IMR-90 (cell line): ENCODE data around the gene CEP170. TPM values are rescaled to one million over a fixed set of nuclear protein-coding genes. Genes with fewer than 3 reads are reported as not detected.

Source experiments
- ATAC-seq: fragments of 200-7000 bp; cut with Tn5 transposase; 2 replicates; pipeline ENCODE4 v1.9.1; 2020; ENCODE audit warnings: low read depth, mild to moderate bottlenecking, moderate library complexity
- BruUV-seq: library from RNA; stranded (reverse); fragments of 400-500 nt; replicated peaks from 2 replicates; lab custom pipeline; 2021; lab: Mats Ljungman, UMichigan
- CTCF ChIA-PET: fragments of 300-600 bp; formaldehyde crosslinking; extraction: SDS; loops from one replicate; lab custom pipeline; 2021; ENCODE audit warnings: antibody characterized with exemption; lab: Yijun Ruan, JAX
- POLR2A ChIA-PET: fragments of 300-600 bp; sonication (Branson Sonifier 250); formaldehyde crosslinking; loops from one replicate; lab custom pipeline; 2022; ENCODE audit warnings: antibody characterized with exemption; ENCODE audit not compliant: unreplicated experiment; lab: Charles Lee
- DNase-seq: peaks from one replicate; pipeline ENCODE4 v3.0.0; 2013
- H2AFZ ChIP-seq: replicated peaks from 2 replicates; pipeline ENCODE3; 2013; ENCODE audit warnings: low read length, mild to moderate bottlenecking; ENCODE audit not compliant: poor library complexity
- H2AK5ac ChIP-seq: 2 replicates; pipeline ENCODE4 v1.6.1; 2013; ENCODE audit warnings: low read depth, low read length, inconsistent platforms
- H2AK9ac ChIP-seq: replicated peaks from 2 replicates; pipeline ENCODE3; 2013; ENCODE audit warnings: mild to moderate bottlenecking, low read depth, low read length, moderate library complexity; ENCODE audit not compliant: poor library complexity
- H2BK120ac ChIP-seq: 2 replicates; pipeline ENCODE4 v1.6.1; 2013; ENCODE audit warnings: low read depth, low read length, inconsistent platforms
- H2BK15ac ChIP-seq: 3 replicates; pipeline ENCODE4 v1.6.1; 2013; ENCODE audit warnings: low read depth, low read length, inconsistent platforms
- H2BK20ac ChIP-seq: 2 replicates; pipeline ENCODE4 v1.6.1; 2013; ENCODE audit warnings: low read depth, mild to moderate bottlenecking, inconsistent platforms, low read length, moderate library complexity
- H2BK5ac ChIP-seq: 2 replicates; pipeline ENCODE4 v1.6.1; 2013; ENCODE audit warnings: mild to moderate bottlenecking, low read depth, low read length, inconsistent platforms; ENCODE audit not compliant: poor library complexity, severe bottlenecking
- H3K14ac ChIP-seq: replicated peaks from 2 replicates; pipeline ENCODE4 v1.6.1; 2013; ENCODE audit warnings: low read depth, low read length, inconsistent platforms
- H3K18ac ChIP-seq: 2 replicates; pipeline ENCODE4 v1.6.1; 2013; ENCODE audit warnings: low read depth, low read length, control low read depth
- H3K23ac ChIP-seq: 2 replicates; pipeline ENCODE4 v1.6.1; 2013; ENCODE audit warnings: low read depth, low read length, inconsistent platforms
- H3K27ac ChIP-seq: 2 replicates; pipeline ENCODE4 v1.5.1; 2013; ENCODE audit warnings: mild to moderate bottlenecking, control low read depth, low read length; ENCODE audit not compliant: insufficient read depth
- H3K27me3 ChIP-seq: 2 replicates; pipeline ENCODE4 v1.6.1; 2013; ENCODE audit warnings: low read length; ENCODE audit not compliant: control insufficient read depth, insufficient read depth
- H3K36me3 ChIP-seq: 2 replicates; pipeline ENCODE4 v1.6.1; 2013; ENCODE audit warnings: low read length, mixed read lengths; ENCODE audit not compliant: control insufficient read depth, insufficient read depth
- H3K4ac ChIP-seq: 2 replicates; pipeline ENCODE4 v1.6.1; 2013; ENCODE audit warnings: low read depth, low read length, inconsistent platforms
- H3K4me1 ChIP-seq: 2 replicates; pipeline ENCODE4 v1.6.1; 2013; ENCODE audit warnings: low read length, mixed read lengths; ENCODE audit not compliant: control insufficient read depth, insufficient read depth
- H3K4me2 ChIP-seq: 2 replicates; pipeline ENCODE4 v1.6.1; 2013; ENCODE audit warnings: low read depth, mild to moderate bottlenecking, control low read depth, low read length, moderate library complexity
- H3K4me3 ChIP-seq: 2 replicates; pipeline ENCODE4 v1.5.1; 2013; ENCODE audit warnings: low read depth, mild to moderate bottlenecking, control low read depth, low read length, moderate library complexity; ENCODE audit not compliant: insufficient read depth
- H3K56ac ChIP-seq: 2 replicates; pipeline ENCODE4 v1.6.1; 2013; ENCODE audit warnings: low read length, inconsistent platforms; ENCODE audit not compliant: insufficient read depth; ENCODE audit errors: extremely low read depth
- H3K79me1 ChIP-seq, 2 experiments: 2 replicates each; pipeline ENCODE4 v1.6.1; 2013; ENCODE audit warnings: low read length in 2 of 2, inconsistent platforms in 1 of 2, low read depth in 1 of 2
- H3K9ac ChIP-seq: 2 replicates; pipeline ENCODE4 v1.6.1; 2013; ENCODE audit warnings: low read depth, low read length, control low read depth
- H3K9me1 ChIP-seq: 2 replicates; pipeline ENCODE4 v1.6.1; 2013; ENCODE audit warnings: low read length, inconsistent platforms; ENCODE audit not compliant: insufficient read depth
- H3K9me3 ChIP-seq: 2 replicates; pipeline ENCODE4 v1.6.1; 2013; ENCODE audit warnings: low read length; ENCODE audit not compliant: control insufficient read depth, insufficient read depth
- H4K20me1 ChIP-seq: 2 replicates; pipeline ENCODE4 v1.6.1; 2013; ENCODE audit warnings: low read length, inconsistent platforms; ENCODE audit not compliant: insufficient read depth
- H4K5ac ChIP-seq: 2 replicates; pipeline ENCODE4 v1.6.1; 2013; ENCODE audit warnings: mild to moderate bottlenecking, low read depth, low read length, control low read depth
- H4K8ac ChIP-seq, 2 experiments: 2 replicates each; pipeline ENCODE4 v1.6.1; 2013; ENCODE audit warnings: low read depth in 2 of 2, low read length in 2 of 2, control low read depth in 1 of 2, inconsistent platforms in 1 of 2
- H4K91ac ChIP-seq: 2 replicates; pipeline ENCODE4 v1.6.1; 2013; ENCODE audit warnings: low read depth, low read length, inconsistent platforms; ENCODE audit not compliant: insufficient read depth
- MAZ ChIP-seq: IDR thresholded peaks from 2 replicates; pipeline ENCODE4 v1.6.1; 2012; ENCODE audit warnings: low read depth, mild to moderate bottlenecking, low read length, improper control_type of control experiment, moderate library complexity, borderline replicate concordance
- WGBS, 2 experiments: methylation state at CpG; one replicate each; pipeline versions ENCODE4 v1.1.5 to v1.1.7; 2013; ENCODE audit warnings: missing lambda C conversion rate in 2 of 2; ENCODE audit not compliant: insufficient read length in 1 of 2; ENCODE audit errors: extremely low coverage in 2 of 2; 5-methylcytosine and 5-hydroxymethylcytosine counted together
- dilution Hi-C: fragments of 300-500 bp; cut with HindIII; formaldehyde crosslinking; loops from one replicate; pipeline ENCODE4 v1.14.3; 2018; ENCODE audit warnings: low sequenced_read_pairs; ENCODE audit not compliant: unreplicated experiment
- in situ Hi-C: fragments of 300-500 bp; cut with MboI; formaldehyde crosslinking; loops from 3 replicates; pipeline ENCODE4 v1.14.3; 2019; ENCODE audit warnings: low sequenced_read_pairs, inconsistent platforms, mixed read lengths
- intact Hi-C: fragments of 100-400 bp; cut with micrococcal nuclease; formaldehyde crosslinking; loops from 2 replicates; pipeline ENCODE4 v1.10.0; 2022
- polyA plus RNA-seq, 3 experiments: library from polyadenylated mRNA; depleted of rRNA; stranded (reverse); fragments of >200 nt; gene quantifications; 2 replicates each; pipeline ENCODE4 v1.2.3, GENCODE V29; 2012; ENCODE audit warnings: low replicate concordance in 1 of 3
- total RNA-seq: library from RNA; depleted of rRNA; stranded (reverse); fragments of >200 nt; gene quantifications from 2 replicates; pipeline ENCODE4 v1.2.3, GENCODE V29; 2012

CEP170 gene
- total and polyA plus RNA-seq, 2 of the 4 experiments (the other 2 are of a cell fraction), result 65.8 to 151 TPM

GRCh38 chr1:243250102-243250501 lies 5.0 kb downstream of the CEP170 start:
- Histone ChIP-seq H3K9ac (no peak overlapping the region), H3K27me3 (no peaks in the 10 kb centered on the region), H3K27ac (no peak overlapping the region), H2BK5ac (no peak overlapping the region), H2BK15ac (no peak overlapping the region), H3K4me2 (no peak overlapping the region), H3K56ac (no peak overlapping the region), H3K18ac (no peak overlapping the region), H3K23ac (no peak overlapping the region), H2AK5ac (no peak overlapping the region), H2AK9ac (no peak overlapping the region), H2BK120ac (no peak overlapping the region), H3K36me3 (no peaks in the 10 kb centered on the region), H3K4me1 (peaks cover 8% of the 10 kb centered on the region), H4K5ac (no peak overlapping the region), H3K4ac (no peak overlapping the region), H4K8ac (no peak overlapping the region), H3K79me1 (peaks cover 0 to 12% of the 10 kb centered on the region in 2 experiments; a peak in 2 of 4 replicates), H2AFZ (no peak overlapping the region), H4K91ac (no peak overlapping the region), H3K9me1 (no peaks in the 10 kb centered on the region), H2BK20ac (no peak overlapping the region), H3K9me3 (no peaks in the 10 kb centered on the region), H3K4me3 (no peak overlapping the region), H4K20me1 (peaks cover 50% of the 10 kb centered on the region), H3K14ac (no peak overlapping the region)
- in situ Hi-C loops, result no loop called here
- dilution Hi-C loops, result no loop called here
- no CpG with 5 or more reads among the region's 3 CpGs for WGBS, 2 experiments
- TF ChIP-seq MAZ, result no peak
- CTCF ChIA-PET, result no interaction called here
- ATAC-seq (no peak), DNase-seq (no peak)
- no TSS peak for BruUV-seq
- POLR2A ChIA-PET, result no interaction called here
- intact Hi-C loops, result loop anchor here (5.0 kb wide), 3 partner anchors 33 to 77 kb away; no protein-coding TSS in a partner anchor
